Measurements from ENCODE around the gene CASKIN2.

CASKIN2 gene

DNA sequence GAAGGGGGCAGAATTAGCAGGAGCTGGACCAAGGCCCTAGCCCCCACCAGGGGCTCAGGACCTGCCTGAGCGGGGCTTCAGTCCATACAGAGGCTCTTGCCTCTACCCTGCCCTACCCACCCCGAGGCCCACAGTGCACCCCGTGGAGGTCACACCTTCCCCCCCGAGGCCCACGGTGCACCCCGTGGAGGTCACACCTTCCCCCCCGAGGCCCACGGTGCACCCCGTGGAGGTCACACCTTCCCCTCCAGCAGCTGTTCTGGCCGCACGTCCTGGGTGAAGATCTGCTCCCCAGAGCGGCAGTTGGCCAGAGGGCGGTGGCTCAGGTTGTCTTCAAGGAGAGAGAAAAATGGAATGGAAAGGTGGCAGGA, 11.4 kb downstream of the CASKIN2 start:
- no peak for DNase-seq (ENCODE audit: low spot score)

DNA sequence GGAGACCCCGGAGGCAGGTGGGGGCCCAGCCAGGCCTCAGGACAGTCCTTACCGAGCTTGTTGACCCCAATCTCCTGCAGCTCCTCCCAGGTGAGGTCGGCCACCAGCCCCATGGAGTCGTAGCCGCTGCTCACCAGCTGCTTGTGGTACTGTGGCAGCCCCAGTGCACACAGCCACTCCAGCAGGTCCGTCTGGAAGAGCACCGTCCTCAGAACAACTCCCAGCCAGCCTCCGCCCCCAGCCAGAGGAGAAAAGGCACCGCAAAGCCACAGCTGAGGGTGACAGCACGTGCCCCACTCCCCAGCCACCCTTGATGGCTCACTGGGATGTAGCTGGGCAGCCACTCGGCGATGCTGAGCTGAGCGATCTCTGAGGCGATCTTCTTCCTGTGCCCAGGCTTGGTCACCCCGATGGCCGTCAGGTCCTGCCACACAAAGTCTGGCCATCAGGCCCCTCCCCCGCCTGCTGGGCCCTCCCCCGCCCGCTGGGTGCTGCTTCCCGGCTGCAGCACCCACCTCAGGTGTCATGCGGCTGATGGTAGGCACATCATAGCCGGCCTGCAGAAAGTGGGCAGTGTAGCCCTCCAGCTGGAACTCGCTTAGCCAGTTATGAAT, 11.9 kb downstream of the CASKIN2 start:
- no peak for DNase-seq (ENCODE audit: low spot score)

DNA sequence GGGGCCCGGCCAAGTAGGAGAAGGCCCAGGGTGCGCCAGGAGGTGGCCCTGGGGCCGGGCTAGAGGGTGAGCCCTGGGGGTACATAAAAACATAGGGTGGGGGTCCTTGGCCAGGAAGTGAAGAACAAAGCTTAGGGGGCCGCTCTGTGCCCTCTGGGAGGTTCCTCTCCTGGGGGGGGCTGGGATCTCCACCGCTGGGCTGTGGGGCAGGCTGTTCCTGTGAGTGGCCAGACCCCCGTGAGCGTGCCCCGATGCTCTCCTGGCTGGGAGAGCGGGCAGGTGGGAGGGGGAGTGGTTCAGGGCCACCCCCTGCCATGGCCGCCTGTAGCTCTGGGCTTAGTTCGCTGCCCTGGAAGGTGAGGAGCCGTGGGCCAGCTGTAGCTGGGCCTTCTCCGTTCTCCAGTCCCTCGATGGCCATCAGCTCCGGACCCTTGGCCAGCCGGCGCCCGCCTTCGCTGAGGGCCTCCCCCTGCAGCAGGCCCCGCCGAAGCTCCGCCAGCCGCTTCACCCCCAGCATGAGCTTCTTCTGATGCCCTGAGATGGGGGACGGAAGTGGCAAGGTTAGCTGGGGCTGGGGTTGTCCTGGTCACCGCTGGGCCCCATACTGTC, 12.5 kb downstream of the CASKIN2 start:
- no peak for DNase-seq (ENCODE audit: low spot score)

DNA sequence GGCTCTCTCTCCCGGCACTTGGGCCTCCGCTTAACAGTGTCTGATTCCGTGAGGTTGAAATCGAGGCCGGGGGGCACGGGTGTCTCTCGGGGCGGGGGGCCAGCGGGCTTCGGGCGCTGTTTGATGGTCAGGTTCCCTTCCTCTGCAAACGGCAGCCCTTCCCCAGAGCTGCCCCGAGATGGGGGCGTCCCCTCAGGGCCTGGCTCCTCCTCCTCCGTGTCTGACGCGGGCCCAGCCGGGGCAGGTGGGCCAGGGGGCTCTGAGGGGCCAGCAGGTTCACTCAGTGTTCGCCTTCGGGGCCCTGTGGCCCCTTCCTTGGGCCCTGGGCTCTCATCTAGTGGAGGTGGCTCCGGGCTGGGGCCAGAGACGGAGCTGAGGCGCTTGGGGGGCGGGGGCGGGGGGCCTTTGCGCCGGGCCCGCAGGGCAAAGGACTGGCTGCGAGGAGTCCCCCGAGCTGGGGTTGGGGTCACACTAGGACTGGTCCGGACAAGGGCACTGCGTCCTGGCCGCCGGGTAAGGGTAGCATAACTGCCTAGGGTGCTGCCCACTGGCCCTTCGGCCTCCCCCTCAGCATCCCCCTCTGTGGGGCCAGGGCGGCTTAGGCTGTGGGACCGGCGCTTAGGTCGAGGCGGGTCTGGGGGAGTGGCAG, 13.1 kb downstream of the CASKIN2 start:
- no peak for DNase-seq (ENCODE audit: low spot score)

DNA sequence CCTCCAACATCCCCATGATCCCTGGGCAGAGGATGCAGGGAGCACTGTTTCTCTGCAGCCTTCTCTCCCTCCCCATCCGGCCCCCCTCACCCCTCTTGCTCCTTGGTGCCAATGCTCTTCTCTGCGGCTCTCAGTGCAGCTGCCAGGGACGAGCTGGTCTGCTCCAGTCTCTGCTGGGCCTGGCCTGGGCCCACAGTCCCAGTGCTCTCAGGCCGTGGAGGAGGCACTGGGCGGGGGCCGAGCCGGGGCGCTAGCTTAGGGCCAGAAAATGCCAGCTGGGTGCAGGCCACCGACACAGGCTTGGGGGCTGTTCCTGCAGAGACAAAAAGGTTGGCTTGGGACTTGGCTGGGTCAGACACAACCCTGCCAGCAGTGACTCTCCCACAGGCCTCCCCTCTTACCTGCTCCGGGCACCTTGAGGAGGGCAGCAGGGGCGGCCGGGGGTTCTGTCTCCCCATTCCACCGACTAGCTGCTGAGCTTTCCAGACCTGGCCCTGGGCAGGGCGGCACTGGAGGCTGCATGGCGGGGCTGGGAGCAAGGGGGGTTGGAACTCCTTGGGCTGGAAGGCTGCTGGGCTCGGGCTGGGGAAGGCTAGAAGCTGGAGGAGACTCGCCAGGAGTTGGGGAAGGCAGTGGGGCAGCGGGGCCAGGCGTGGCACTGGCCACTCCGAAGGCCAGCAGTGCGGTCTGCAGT, 13.8 kb downstream of the CASKIN2 start:
- no peak for DNase-seq (ENCODE audit: low spot score)

DNA sequence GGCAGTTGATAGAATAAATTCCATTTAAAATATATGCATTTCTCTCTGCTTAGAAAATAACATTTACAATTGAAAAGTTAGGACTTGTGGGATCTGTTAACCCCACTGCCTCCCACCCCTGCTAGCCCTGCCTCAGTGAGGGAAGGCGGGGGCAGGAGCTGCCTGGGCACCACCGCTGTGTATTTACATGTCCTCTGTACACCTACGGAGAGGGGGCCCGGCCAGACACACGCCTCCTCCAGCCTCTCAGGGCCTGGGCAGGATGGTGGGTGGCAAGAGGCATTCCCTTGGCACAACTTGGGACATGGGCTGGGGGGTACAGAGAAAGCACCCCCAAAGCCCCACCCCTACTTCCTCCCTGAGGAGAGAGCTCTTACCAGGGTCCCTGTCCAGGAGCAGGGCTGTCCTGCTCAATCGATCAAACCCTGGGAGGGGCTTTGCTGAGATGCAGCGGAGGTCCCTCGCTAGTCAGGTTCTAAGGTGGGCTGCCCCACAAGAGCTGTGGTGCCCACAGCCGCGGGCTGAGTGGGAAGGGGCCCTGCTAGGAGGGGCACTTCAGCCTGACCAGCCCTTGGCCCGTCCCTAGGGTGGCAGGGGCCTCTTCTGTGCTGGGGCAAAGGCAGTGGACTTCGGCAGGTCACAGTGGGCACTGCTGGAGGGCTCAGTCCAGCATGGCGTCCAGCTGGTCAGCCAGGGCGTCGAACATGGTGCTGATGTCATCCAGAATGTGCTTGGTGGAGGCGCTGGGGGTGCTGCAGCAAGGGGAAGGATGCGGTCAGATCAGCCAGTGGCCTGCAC, 14.7 kb downstream of the CASKIN2 start:
- no peak for DNase-seq (ENCODE audit: low spot score)

DNA sequence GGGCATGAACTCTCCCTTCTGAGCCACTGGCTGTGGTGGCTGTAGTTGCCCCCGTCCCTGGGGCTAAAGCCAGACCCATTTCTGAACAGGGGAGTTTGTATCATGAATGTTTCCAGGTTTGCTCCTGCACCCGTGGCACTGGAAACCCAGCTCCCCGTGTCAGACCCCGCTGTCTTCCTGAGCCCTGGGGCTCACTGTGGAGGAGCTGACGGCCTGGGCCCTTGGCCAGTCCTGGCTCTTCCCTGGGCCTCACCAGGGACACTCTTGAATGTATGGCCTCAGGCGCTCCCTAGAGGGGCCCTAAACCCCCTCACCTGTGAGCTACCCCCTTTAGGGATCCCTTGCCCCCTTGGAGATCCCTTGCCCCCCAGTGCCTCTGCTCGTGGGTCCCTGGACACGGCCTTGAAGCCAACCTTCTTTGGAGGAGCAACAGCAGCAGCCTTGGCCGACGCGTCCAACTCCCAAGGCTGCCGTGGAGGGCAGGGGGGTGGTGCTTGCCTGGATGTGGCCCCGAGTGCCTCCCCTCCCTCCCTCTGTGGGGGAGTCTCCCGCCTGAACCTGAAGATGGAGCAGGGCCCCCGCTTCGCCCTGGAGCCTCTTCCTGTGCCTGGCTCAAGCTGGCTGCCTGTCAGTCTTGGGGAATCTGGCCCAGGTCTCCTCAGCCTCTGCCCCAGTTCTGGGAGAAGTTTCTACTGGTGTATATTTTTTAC, 15.9 kb downstream of the CASKIN2 start:
- no peak for DNase-seq (ENCODE audit: low spot score)

DNA sequence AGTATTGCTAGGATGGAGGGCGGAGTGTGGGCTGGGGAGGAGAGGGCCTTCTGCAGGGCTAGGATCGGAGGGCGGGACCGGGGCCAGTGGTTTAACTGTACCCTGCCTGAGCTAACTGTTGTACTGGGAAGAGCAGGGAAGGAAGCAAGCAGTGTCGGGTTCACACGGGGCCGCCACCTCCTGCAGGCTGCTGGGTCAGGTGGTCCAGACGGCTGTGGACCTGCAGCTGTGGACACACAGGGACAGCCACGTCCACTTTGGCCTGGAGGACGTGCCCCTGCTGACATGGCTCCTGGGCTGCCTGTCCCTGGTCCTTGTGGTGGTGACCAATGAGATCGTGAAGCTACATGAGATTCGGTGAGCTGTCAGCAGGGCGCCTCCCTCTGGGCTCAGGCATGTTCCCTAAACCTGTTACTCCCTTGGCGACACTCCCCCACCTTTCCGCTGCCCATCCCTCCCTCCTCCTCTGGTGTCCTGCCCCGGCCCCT, 16.6 kb downstream of the CASKIN2 start:
- DNase-seq (ENCODE audit: low spot score), result no peak

DNA sequence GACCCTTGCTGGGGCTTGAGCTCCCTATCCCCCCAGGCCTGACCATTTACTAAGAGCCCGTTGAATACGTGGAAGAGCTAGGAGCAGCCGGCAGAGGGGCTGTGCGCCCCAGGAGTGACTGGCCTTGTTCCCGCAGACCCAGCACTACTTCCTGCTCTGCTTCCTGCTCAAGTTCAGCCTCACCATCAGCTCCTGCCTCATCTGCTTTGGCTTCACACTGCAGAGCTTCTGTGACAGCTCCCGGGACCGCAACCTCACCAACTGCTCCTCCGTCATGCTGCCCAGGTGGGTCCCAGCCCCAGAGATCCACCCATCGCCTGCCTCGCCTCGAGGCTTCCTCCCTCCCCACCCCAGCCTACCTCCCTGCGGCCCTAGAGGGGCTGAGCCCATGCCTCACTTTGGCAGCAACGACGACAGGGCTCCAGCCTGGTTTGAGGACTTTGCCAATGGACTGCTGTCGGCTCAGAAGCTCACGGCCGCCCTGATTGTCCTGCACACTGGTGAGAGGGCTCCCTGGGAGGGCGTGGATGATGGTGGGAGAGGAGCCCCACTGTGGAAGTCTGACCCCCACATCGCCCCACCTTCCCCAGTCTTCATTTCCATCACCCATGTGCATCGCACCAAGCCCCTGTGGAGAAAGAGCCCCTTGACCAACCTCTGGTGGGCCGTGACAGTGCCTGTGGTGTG, 17.2 kb downstream of the CASKIN2 start:
- DNase-seq (ENCODE audit: low spot score), result no peak

DNA sequence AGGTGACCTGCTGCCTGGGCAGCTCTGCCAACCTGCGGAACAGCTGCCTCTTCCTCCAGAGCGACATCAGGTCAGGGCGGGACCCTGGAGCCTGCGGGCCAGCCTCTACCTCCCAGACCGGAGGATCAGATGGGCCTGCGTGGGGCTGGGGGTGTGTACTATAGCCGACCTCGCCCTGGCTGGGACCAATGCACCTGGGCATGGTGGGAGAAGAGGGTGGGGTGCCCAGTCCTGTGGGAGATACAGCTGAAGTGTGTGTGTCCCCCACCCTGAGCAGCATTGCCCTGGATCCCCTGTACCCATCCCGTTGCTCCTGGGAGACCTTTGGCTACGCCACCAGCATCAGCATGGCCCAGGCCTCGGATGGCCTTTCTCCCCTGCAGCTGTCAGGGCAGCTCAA, 19.3 kb downstream of the CASKIN2 start:
- DNase-seq (ENCODE audit: low spot score), result no peak

DNA sequence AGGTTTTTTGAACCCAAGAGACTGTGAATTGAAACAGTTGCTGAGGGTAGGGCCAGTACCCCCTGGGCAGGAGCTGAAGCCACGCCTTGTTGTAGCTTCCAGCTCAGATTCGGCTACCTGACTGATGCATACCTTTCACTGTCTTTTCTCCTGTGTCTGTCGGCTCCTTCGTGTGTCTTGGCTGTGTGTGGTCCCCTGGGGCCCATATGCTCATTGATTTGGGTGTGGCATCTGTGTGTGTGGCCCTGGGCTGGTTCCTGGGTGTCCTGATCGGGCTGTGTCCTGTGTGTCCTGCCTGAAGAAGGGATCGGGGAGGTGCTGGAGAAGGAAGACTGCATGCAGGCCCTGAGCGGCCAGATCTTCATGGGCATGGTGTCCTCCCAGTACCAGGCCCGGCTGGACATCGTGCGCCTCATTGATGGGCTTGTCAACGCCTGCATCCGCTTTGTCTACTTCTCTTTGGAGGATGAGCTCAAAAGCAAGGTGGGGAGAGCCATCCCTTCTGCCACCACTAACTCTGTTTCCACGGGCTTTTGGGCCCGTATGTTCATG, 20.9 kb downstream of the CASKIN2 start:
- no peak for DNase-seq (ENCODE audit: low spot score)

DNA sequence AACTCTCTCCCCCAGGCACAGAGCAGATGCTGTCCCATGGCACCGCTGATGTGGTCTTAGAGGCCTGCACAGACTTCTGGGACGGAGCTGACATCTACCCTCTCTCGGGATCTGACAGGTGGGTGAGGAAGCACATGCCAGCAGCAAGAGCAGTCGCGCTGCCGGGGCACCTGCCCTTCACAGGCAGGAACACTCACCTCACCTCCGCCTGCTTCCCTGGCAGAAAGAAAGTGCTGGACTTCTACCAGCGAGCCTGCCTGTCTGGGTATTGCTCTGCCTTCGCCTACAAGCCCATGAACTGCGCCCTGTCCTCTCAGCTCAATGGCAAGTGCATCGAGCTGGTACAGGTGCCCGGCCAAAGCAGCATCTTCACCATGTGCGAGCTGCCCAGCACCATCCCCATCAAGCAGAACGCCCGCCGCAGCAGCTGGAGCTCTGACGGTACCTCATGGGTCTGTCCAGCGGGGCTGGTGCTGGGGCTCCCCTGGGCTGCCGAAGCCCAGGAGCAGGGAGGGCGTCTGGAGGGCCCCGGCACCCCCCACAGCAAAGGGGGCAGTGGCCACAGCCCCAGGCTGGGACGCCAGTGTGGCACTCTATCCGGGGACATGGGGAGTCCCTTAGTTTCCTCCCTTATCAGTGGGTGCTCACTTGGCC, 21.7 kb downstream of the CASKIN2 start:
- no peak for DNase-seq (ENCODE audit: low spot score)

DNA sequence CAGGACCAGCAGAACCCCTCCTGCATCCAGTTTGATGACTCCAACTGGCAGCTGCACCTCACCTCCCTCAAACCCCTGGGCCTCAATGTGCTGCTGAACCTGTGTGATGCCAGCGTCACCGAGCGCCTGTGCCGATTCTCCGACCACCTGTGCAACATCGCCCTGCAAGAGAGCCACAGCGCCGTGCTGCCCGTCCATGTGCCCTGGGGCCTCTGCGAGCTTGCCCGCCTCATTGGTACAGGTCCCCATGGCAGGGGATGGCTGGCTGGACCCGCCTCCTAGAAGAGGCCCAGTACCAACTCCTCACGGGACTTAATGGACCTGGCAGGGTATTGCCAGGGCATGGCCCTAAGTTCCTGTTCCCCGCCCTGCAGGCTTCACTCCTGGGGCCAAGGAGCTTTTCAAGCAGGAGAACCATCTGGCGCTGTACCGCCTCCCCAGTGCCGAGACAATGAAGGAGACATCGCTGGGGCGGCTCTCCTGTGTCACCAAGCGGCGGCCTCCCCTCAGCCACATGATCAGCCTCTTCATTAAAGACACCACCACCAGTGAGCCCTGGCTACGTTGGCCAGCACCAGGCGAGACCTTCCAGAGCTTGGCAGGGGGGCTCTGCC, 22.7 kb downstream of the CASKIN2 start:
- DNase-seq (ENCODE audit: low spot score), result no peak

DNA sequence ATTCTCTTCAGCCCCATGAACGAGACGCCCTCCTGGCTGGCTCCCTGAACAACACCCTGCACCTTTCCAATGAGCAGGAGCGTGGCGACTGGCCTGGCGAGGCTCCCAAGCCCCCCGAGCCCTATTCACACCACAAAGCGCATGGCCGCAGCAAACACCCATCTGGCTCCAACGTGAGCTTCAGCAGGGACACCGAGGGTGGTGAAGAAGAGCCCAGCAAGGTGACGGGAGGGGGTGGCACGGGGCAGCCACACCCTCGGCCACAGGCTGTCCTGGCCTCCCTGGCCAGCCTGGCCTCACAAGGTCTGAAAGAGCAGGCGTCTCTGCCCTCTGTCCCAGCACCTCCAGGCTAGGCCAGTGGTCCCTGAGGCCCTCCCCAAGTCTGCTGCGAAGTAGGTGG, 23.7 kb downstream of the CASKIN2 start:
- no peak for DNase-seq (ENCODE audit: low spot score)

DNA sequence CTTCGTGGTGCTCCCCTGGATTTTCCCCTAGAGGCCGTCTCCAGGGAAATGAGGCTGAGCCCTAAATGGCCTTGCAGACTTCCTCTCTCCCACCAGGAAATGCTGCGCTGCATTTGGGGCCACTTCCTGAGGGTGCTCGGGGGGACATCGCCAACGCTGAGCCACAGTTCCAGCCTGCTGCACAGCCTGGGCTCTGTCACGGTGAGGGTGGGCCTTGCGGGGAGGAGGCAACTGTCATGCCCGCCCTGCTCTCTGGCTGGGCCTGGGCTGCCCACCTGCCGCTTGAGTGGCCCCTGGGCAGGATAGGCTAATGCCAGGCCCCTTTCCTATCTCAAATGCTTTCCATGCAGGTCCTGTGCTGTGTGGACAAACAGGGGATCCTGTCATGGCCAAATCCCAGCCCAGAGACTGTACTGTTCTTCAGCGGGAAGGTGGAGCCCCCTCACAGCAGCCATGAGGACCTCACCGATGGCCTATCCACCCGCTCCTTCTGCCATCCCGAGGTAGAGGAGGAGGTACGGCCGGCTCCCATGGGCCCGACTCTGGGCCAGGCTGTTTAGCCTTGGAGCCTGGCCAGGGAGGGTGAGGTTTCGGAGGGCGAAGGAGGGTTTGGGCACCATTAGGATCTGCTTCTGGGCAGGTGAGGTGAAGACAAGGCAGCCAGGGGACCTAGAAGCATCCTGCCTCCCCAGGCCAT, 24.2 kb downstream of the CASKIN2 start:
- no peak for DNase-seq (ENCODE audit: low spot score)

DNA sequence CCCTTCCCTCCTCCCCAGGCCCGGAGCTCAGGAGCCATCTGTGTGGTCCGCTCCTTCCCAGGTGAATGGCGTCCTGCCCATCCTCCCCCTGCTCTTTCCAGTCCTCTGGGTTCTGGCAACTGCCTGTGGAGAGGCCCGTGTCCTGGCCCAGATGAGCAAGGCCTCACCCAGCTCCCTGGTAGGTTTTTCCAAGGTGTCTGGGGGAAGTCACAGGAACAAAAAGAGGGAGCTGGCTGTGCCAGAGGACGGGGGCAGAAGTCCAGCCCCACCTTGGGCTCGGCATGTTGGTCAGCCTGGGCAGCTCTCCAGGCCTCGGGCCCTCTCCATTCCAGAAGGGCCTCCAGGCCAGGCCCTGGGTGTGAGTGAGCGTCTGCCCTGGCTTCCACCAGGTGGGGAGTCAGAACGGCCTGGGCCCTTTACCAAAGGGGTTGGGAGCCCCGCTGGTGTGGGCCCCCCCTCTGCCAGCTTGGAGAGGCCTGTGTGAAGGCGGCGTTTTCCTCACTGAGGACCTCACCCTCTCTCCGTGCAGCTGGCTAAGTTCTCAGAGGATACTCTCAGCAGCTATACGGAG, 25.1 kb downstream of the CASKIN2 start:
- no peak for DNase-seq (ENCODE audit: low spot score)

DNA sequence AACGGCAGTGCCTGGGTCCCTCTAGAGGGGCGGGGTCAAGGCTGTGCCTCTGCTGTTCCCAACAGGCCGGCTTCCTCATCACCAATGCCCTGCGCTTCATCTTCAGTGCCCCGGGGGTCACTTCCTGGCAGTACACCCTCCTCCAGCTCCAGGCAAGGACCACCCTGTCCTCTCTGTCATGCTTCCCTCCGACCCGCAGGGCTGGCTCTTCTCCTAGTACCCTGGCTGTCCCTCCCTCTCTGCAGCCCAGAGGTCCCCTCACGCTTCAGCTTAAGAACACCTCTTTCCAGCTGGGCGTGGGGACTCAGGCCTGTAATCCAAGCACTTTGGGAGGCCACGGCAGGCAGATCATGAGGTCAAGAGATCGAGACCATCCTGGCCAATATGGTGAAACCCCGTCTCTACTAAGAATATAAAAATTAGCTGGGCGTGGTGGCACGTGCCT, 25.8 kb downstream of the CASKIN2 start:
- DNase-seq (ENCODE audit: low spot score), result no peak

DNA sequence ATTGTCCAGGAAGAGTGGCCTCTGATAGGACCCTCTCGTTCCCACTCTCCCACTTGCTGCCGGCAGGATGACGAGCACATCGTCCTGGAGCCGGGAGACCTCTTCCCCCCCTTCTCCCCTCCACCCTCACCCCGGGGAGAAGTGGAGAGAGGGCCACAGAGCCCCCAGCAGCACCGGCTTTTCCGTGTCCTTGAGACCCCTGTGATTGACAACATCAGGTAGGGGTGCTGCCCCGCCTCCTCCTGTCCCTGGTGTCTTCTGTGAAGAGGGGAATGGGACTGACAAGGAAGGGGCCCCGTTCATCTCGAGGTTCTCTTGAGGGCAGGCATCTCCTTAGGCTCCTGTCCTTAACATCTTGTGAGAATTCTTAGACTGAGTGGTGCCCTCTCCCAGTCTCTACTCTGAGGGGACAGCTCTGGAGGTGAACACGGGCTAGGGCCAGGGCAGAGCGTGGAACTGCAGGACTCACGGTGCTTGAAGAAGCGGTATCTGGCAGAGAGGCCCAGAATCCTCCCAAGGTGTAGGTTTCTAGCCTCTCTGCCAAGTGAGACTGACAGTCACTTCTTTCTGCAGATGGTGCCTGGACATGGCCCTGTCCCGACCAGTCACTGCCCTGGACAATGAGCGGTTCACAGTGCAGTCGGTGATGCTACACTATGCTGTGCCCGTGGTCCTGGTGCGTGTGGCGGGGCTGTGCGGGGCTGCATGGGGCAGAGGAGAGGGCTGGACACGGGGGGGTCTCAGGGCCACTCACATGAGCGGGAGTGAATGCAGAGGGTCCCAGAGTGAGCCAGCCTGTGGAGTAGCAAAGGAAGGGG, 26.4 kb downstream of the CASKIN2 start:
- no peak for DNase-seq (ENCODE audit: low spot score)
